ENCODE results near the gene ALK.

Gene ALK

GRCh38 chr2:29450596-29451222, 470.7 kb downstream of the ALK start:
- Histone ChIP-seq H4K20me1 (ENCODE audit: insufficient read depth) (no peaks in the 10 kb centered on the region), H3K4me1 (ENCODE audit: low read depth, poor library complexity, severe bottlenecking) (no peaks in the 10 kb centered on the region), H3K9ac (no peak overlapping the region), H3K79me2 (ENCODE audit: insufficient read depth, low read depth) (no peaks in the 10 kb centered on the region), H3K4me2 (no peak overlapping the region), H2AFZ (ENCODE audit: low read depth) (no peak overlapping the region), H3K27ac (no peak overlapping the region), H3K27me3 (ENCODE audit: insufficient read depth, low read depth) (no peaks in the 10 kb centered on the region), H3K4me3 (IDR thresholded peaks at IDR 0.05; ENCODE audit: insufficient read depth, low read depth, low read length) (no peak overlapping the region), H3K36me3 (ENCODE audit: insufficient read depth) (no peaks in the 10 kb centered on the region)
- TF ChIP-seq, protein P1, sequence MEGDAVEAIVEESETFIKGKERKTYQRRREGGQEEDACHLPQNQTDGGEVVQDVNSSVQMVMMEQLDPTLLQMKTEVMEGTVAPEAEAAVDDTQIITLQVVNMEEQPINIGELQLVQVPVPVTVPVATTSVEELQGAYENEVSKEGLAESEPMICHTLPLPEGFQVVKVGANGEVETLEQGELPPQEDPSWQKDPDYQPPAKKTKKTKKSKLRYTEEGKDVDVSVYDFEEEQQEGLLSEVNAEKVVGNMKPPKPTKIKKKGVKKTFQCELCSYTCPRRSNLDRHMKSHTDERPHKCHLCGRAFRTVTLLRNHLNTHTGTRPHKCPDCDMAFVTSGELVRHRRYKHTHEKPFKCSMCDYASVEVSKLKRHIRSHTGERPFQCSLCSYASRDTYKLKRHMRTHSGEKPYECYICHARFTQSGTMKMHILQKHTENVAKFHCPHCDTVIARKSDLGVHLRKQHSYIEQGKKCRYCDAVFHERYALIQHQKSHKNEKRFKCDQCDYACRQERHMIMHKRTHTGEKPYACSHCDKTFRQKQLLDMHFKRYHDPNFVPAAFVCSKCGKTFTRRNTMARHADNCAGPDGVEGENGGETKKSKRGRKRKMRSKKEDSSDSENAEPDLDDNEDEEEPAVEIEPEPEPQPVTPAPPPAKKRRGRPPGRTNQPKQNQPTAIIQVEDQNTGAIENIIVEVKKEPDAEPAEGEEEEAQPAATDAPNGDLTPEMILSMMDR (conservative IDR thresholded peaks at IDR 0.05; ENCODE audit: low read depth, low read length): no peak

DNA sequence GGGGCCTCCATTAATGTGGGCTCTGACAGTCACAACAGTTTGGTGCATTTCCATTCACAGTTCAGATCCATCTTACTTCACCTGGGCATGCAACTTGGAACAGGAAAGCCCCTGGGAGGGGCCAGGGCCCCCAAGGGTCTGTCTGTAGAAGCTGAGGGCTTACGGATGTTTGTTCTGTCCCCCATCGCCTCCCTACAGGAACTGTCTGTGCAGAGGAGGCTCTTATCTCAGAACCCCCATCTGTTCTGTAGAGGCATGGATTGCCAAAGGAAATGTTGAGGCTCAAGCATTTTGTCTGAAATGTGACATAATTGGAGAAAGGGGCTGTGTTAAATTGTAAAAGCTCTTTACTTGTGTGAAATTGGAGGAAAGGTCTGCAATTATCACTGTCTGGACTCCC, 471.9 kb downstream of the ALK start:
- Histone ChIP-seq H3K27ac (no peak overlapping the region), H3K27me3 (ENCODE audit: insufficient read depth, low read depth) (no peaks in the 10 kb centered on the region), H3K79me2 (ENCODE audit: insufficient read depth, low read depth) (no peaks in the 10 kb centered on the region), H3K36me3 (ENCODE audit: insufficient read depth) (no peaks in the 10 kb centered on the region), H4K20me1 (ENCODE audit: insufficient read depth) (no peaks in the 10 kb centered on the region), H3K9ac (no peak overlapping the region), H3K4me3 (IDR thresholded peaks at IDR 0.05; ENCODE audit: insufficient read depth, low read depth, low read length) (no peak overlapping the region), H2AFZ (ENCODE audit: low read depth) (no peak overlapping the region), H3K4me1 (ENCODE audit: low read depth, poor library complexity, severe bottlenecking) (no peaks in the 10 kb centered on the region), H3K4me2 (no peak overlapping the region)
- TF ChIP-seq, protein P1 (conservative IDR thresholded peaks at IDR 0.05; ENCODE audit: low read depth, low read length): no peak

GRCh38 chr2:29448096-29448688, 473.2 kb downstream of the ALK start:
- no peak overlapping the region for H3K27ac ChIP-seq
- H3K4me1 ChIP-seq (ENCODE audit: low read depth, poor library complexity, severe bottlenecking): no peaks in the 10 kb centered on the region
- TF ChIP-seq, protein P1 (conservative IDR thresholded peaks at IDR 0.05; ENCODE audit: low read depth, low read length): no peak
- H2AFZ ChIP-seq (ENCODE audit: low read depth): no peak overlapping the region
- no peak overlapping the region for H3K9ac ChIP-seq
- H3K79me2 ChIP-seq (ENCODE audit: insufficient read depth, low read depth): no peaks in the 10 kb centered on the region
- H3K27me3 ChIP-seq (ENCODE audit: insufficient read depth, low read depth): no peaks in the 10 kb centered on the region
- H3K4me2 ChIP-seq: no peak overlapping the region
- H3K36me3 ChIP-seq (ENCODE audit: insufficient read depth): no peaks in the 10 kb centered on the region
- H3K4me3 ChIP-seq (IDR thresholded peaks at IDR 0.05; ENCODE audit: insufficient read depth, low read depth, low read length): no peak overlapping the region
- no peaks in the 10 kb centered on the region for H4K20me1 ChIP-seq (ENCODE audit: insufficient read depth)

DNA sequence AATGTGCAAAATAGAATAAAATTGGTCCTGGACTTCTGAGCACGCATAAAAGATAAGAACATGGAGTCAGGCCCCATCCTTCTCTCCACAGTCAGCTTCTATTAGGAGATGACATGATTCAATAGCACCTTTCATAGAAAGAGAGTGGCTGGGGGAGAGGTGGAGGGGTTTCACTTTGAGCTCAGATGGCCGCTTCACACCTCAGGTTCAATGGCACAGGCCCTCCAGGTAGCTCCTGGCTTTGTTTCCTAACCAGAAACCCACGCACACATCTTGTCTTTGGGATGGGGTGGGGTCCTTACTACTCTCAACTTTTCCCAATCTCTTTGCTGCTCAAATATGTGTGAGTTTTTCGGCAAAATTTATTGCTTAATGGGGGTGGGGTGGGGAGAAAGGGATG, 473.9 kb downstream of the ALK start:
- H3K27me3 ChIP-seq (ENCODE audit: insufficient read depth, low read depth): no peaks in the 10 kb centered on the region

More for the DNA sequence above, 473.9 kb downstream of the ALK start:
- H3K4me3 ChIP-seq (IDR thresholded peaks at IDR 0.05; ENCODE audit: insufficient read depth, low read depth, low read length): no peak overlapping the region
- no peaks in the 10 kb centered on the region for H3K36me3 ChIP-seq (ENCODE audit: insufficient read depth)
- no peak overlapping the region for H2AFZ ChIP-seq (ENCODE audit: low read depth)
- no peak overlapping the region for H3K4me2 ChIP-seq
- no peaks in the 10 kb centered on the region for H3K79me2 ChIP-seq (ENCODE audit: insufficient read depth, low read depth)
- no peak overlapping the region for H3K9ac ChIP-seq
- H4K20me1 ChIP-seq (ENCODE audit: insufficient read depth): no peaks in the 10 kb centered on the region
- no peaks in the 10 kb centered on the region for H3K4me1 ChIP-seq (ENCODE audit: low read depth, poor library complexity, severe bottlenecking)
- no peak overlapping the region for H3K27ac ChIP-seq
- TF ChIP-seq, protein P1 (conservative IDR thresholded peaks at IDR 0.05; ENCODE audit: low read depth, low read length): no peak
